DMS153 treated with DMSO at 0.1 percent for 48 hours (cell line): ENCODE data around the gene RNASE13.
"Not testable (repeated sequence)": the region's sequence is repeated elsewhere in the genome, so short reads cannot be mapped to it uniquely, and the experiment has no call there.

Experiments used
- DNase-seq: peaks from one replicate; lab custom pipeline; 2025; ENCODE audit not compliant: unreplicated experiment; lab: John Stamatoyannopoulos, UW

RNASE13 gene

DNA sequence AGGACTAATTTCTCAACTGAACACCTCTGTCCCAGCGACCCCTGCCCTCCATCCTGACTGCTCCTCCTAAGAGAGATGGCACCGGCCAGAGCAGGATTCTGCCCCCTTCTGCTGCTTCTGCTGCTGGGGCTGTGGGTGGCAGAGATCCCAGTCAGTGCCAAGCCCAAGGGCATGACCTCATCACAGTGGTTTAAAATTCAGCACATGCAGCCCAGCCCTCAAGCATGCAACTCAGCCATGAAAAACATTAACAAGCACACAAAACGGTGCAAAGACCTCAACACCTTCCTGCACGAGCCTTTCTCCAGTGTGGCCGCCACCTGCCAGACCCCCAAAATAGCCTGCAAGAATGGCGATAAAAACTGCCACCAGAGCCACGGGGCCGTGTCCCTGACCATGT is 8.3 kb upstream of the RNASE13 start:
- no peak for DNase-seq

DNA sequence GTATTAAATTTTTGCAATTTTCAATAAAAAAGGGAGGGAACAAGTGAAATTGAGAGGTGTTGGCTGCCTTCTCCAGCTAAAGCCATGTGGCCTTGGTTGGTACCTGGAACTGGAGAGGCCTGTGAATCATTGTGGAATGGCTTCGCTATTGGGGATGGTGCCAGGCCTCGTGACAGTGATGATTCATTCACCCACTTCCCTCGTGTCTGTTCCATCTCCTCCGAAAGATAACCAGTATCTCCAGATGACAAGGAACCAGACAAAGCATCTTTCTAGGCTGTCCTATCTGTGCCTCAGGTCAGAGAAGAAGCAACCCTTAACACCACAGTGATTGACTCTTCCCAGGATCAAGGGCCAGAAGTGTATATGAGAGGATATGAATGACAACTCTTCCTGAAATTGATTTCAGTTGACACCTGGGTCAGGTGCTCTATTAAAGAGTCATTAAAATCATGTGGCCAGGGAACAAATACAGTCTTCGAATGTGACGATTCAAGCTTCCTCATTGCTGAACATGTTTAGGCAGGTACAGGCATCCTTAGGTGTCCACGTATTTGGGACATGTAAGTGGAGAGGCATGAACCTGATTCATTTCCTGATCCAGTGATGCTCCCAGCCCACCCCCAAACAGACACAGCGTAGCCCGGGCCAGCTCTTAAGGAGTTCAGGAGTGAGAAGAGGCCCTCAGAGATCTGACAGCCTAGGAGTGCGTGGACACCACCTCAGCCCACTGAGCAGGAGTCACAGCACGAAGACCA is 7.2 kb upstream of the RNASE13 start, which contains the start of gene RNASE7:
TSS of gene RNASE7 (plus strand) at position 687 of the 758 bp plus-strand sequence. CDS start 631 bp downstream, outside the sequence.
- DNase-seq = no peak

DNA sequence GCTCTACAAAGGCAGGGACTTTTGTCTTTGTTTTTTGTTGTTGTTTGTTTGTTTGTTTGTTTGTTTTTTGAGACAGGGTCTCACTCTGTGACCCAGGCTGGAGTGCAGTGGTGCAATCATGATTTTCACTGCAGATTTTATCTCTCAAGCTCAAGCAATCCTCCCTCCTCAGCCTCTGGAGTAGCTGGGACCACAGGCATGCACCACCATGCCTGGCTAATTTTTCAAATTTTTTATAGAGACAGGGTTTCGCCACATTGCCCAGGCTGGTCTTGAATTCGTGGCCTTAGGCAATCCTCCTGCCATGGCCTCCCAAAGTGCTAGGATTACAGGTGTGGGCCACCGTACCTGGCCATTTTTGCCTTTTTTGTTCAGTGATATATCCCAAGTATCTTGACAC is 6.3 kb upstream of the RNASE13 start:
- DNase-seq = not testable (repeated sequence)

DNA sequence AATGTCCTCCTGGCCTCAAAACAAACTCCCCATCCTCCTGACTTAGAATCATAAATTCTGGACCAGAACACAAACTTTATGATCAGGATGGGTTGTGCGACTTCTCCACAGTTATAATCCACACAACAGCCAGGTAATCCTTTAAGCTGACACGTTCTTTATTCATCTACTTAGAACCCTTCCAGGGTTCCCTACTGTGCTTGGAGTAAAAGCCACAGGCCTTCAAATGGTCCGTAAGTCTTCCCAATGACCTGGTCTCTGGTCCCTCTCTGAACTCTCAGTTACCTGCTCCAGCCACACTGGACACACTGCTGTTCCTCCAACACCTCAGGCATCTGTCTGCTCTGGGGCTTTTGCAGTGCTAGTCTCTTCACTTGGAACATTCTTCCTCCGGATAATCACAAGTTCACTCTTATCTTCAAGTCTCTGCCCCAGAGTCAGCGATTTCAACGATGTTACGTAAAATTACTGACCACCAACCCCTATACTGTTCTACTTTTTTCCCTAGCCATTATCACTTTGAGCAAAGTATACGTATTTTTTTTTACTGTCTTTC is 5.8 kb upstream of the RNASE13 start:
- no peak for DNase-seq

DNA sequence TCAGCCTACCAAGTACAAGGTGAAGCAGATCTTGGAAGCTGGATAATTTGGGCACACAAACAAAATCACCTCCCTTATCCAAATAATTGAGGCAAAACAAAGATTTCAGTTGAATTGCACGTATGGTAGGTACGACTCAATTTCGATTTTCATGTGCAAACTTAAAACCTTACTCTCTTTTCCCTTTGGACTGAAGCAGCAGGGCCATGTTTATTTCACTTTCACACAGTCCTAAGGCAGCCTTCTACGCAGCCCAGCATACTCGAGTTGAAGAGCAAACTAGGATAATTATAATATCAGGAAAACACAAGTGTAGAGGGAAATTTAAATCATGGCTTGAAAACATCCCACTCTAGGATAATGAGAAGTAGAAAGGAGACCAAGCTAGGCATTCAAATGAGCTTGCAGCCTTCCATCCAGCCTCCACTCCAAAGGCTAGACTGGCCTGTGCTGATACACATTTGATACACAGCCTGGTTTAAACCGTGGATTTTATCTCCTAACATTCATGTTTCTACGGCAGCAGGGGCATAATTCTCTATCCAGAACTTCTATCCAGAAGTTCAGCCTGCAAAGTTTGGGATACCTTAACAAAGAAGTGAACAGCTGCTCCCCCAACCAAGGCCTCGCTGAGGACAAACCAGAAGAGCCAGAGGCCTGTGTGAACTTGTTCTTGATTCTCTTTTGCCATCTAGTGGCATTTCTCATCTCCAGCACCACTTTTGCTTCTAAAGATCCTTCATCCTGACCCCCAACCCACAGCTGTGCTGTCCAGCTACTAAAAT is 5.2 kb upstream of the RNASE13 start:
- peak; percentile 15 for DNase-seq

DNA sequence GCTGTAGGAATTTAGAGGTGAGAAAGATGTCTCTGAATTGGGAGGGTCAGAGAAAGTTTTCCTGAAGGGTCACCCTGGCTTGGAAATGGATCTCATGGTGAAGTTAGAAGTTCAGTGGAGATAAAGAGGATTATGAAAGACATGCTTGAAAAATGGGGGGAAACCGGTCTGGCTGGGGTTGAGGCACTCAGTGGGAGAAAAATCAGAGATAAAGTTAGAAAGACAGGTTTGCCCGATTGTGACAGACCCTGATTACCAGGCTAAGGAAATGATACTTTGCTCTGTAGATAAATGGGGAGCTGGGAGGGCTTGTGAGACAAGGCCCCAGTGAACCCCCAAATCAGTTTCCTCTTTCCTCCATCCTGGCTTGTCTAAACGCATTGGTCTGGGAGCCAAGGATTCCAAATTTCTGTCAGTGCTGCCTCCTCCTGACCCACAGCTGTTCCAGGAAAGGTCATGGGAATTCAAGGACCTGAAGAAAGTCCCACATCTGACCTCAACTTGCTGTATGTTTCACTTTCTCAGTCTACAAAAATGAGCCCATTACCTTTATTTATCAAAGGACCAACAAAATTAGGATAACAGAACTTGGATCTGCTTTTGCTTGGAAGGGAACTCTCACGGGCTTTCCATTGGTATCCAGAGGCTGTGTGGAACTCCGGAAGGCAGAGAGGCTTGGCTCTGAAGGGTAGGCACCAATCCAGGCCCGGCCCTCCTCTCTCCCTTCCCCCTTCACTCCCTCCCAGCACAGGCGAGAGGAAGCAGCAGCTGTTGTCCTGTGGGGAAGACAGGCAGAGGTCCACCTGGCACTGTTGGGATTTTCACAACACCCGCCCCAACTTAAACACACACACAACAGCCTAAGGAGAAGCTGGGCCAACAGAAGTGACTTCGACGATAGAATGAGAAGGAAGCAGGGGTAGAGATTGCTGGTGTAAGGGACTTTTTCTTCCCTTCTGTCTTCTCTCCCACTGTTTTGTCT is 4.1 kb upstream of the RNASE13 start:
- peak; percentile 1 for DNase-seq

DNA sequence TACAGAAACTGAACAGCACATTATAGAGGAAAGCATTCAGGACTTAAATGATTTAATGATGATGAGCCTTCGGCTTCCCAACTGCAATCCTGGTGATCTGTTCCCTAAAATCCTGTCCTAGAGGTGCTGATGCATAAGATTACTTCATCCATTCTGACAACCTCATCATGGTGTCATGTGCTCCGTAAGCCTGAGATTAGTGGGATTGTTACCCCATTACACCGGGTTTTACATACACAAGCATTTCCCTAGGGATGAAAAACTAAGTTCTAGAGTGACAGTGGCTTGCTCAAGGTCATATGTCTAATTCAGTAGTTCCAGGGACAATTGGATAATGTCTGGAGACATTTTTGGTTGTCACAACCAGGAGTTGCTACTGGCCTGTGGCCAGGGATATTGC is 2.5 kb upstream of the RNASE13 start:
- no peak for DNase-seq

DNA sequence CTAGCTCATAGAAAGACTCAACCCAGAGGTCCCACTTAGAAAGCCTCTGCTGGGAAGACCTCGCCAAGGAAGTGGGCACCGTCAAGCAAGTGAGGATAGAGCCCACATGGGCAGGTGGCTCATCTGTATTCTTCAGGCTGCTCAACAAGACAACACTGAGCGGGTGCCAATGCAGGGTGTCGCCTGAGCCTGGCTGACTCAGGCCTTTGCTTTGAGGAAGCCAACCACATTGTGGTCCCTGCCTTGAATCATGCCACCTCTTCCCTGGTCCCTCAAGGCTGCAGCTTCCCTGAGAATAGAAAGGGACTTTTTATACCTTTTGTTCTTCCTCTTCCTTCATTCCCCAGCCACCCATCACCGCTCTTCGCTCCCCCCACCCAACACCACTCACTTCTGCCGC is 2.1 kb upstream of the RNASE13 start:
- DNase-seq = no peak

DNA sequence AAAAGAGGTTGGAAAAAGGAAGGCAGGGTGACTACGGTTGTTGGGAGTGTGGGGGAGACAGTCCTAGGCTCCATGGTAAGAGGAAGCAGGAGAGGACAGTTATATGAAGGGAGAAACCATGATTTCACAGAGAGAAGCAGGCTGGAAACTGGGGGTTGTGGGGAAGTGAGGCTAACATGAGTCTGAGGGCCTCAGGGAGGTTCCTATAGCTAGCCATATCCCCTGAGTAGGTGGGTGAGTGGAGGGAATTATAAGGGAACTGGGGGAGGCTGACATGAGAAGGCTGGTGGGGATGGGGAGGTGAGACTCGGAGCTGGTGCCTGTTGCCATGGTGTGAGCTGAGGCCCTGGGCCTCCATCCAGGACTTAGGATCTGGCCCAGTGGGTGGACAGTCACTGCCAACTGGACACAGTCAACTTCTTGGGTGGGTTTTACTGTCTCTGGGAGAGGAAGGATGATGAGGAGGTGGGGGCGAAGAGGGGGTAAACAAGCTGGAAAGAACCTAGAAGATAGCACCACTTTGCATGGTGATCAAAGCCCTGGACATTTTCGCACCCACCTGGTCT is 1.4 kb downstream of the RNASE13 start:
- DNase-seq = no peak

DNA sequence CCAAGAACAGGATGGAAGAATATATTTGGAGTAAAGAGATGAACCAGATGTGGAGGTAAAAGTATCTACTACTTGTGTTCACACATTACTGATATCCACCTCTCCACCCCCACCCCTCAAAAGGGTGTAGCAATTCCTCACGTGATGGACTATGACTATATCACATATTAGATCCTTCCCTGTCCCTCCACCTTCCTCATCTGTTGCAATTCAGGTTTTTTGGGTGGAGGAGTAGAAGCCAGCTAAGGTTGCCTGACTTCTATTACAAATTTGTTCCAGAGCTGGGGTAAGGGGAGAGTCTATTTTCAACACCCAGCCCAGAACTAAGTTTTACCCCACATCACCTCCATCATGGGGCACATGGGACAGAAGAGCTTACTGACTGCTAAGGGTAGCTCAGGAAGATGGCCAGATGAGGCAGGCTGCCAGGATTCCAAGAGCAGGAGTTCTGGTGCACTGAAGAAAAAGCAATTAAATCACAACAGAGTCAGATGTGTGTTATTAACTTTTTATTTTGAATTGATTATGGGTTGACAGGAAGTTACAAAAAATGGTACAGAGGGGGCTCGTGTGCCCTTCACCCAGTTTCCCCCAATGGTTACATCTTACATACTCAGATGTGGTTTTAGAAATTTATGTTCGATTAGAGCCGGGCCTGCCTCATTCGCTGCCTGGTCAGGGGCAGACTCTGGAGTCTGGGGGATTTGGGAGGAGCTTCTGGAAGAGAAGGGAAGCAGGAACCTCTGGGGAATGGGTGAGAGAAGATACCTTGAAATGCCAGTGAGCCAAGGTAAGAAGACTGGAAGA is 2.1 kb downstream of the RNASE13 start:
- no peak for DNase-seq

DNA sequence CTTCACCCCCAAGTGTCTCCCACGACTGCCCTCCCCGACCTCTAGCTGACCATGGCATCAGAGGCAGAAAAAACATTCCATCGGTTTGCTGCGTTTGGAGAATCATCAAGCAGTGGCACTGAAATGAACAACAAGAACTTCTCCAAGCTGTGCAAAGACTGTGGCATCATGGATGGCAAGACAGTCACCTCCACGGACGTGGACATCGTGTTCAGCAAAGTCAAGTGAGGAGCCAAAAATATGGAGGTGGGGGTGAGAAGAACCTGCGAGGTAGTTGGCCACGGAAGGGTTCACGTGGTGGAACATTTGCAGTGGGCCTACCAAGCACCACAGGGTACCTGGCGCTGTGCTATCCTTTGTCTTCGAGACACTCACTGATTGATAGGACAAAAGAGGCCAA is 4.1 kb downstream of the RNASE13 start:
- DNase-seq = no peak

DNA sequence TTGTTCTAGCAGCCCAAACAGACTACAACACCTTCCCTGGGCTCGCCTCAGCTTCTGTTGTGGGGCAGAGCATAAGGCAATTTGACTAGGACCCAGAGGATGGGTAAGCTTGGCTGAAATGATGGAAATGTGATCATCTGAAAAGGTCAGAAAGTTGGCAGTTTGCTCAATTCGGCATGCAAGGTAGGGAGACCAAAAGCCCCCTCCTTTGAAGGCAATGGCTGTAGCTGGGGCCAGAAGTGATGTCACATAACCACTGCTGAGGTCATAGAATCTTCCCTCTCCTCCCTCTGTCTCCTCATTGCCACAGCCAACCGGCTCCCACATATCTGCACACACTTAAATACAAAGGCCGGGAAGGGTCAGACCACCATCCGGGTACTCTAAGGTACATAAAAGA is 4.7 kb downstream of the RNASE13 start, which contains the start of gene TPPP2:
TSS of gene TPPP2 (plus strand) at position 301 of the 400 bp plus-strand sequence. CDS start 365 bp downstream, outside the sequence.
- DNase-seq = no peak

DNA sequence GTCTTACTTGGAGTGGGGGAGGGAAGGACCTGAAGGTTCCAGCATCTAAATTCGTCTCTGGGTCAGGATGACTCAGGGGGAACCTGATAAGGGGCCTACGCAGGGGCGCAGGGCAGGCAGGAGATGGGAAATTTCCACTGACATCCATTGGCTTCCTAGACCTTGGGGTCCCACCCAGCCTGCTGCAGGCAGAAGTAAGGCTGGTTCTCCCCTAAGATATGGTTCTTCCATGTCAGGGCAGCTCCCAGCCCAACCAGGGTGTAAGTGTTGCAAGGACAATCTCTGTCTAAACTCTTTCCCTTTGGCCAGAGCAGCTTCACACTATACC is 7.7 kb downstream of the RNASE13 start:
- DNase-seq = no peak

DNA sequence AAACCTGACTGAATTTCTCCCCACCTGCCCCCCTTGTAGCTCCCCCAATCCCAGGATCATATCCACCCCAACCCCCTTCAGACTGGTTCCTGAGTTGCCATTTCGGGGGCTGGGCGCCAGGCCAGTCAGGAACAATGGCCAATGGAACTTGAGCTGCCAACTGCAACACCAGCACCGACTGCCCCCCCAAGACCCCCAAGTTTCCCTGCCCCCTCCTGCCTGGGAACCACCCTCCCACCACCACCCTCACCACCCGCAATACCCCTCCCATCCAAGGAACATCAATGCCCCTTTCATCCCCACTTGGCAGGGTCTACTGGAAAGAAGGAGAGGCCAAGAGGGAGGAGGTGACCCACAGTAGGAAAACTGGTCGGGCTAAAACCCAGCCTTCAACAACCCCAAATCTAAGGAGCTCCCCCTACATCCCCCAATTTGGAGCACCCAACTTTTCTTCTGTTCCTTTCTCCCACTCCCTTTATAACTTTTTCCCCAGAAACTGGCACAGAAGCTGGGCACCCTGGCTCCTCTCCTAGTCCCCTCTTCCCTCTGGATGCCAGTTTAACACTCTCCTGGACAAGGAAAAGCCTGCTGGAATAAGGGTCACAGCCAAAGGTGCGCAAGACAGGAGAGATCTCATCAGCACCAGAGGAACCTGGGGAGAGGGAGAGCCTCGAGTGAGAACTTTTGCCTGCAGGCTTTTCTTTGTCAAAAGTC is 8.2 kb downstream of the RNASE13 start:
- no peak for DNase-seq

DNA sequence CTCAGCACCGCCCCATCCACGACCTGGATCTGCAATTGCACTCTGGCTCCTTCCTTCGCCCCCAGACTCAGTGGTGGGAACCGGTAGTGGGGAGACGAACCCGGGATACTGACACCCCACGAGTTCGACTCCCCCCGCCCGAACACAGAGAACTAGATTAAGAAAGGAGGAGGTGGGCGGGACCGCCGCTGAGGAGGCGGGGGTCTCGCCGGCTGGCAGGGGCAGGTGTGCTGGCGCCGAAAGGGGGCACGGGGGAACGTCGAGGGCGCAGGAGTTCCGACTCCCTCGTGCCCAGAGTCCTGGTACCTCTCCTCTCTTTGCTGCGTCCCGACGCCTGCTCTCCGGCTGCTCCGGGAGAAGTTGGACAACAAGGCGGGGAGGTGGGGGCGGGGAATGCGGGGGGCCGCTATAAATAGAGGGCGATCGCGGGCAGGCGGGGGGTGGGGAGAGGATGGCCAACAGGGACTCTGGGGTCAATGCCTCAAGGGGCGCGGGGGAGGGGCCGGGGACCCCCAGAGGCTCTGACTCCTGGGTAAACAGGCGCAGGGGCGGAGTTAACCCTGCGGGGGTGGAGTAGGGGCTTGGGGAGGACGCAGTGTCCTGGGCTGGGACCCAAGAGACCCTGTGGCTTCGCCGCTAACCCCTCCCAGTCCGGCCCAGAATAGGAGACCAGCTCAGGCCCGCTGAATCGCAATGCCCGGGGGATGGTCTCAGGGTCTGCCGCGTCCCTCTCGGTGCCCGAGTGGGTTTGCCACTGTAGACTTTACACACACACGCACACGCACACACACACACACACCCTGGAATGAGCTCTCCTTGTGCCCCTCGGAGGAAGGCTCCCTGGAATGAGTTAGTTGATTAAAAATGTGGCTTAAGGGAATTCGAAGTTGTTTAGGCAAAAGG is 9.0 kb downstream of the RNASE13 start:
- no peak for DNase-seq

DNA sequence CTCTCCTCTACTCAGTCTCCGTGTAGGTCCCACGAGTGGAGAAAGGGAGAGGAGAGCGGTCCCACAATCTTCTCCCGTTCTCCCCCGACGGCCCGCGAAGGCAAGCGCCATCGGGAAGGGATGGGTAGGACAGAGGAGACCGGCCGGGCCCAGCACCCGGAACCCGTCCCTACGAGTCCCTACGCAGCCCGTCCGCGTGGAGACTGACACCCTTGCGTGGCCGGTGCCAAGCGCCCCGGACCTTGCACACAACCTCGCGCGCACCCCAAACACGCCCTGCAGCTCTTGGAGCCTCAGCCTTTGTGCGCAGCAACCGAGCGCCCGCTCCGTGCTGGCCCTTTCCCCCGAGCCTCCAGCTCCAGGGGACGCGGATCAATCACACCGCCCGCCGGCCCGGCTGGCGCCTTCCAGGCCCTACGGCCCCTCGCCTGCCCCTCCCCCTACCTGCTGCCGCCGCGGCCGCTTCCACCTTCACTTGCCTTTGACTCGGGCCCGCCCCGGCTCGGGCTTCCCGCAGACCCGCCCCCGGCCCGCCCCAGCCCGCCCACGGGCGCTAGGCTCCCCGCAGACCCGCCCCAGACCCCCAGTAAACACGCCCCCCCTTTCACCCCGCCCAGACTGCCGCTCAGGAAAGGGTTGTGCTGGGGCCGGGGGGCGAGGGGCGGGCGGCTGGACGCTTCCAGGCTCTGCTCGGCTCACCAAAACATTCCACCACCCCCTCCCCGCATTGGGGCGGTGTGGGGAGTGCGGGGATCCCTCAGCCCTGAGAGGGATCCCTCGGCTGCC is 9.8 kb downstream of the RNASE13 start, which contains the start of gene NDRG2:
TSS of gene NDRG2 (minus strand) at position 477 of the 786 bp plus-strand sequence. CDS start 1,746 bp downstream, outside the sequence.
- no peak for DNase-seq
